Fibroblast of the aortic adventitia (primary cell): ENCODE measurements around the gene KRT73. TPM values are rescaled to one million over a fixed set of nuclear protein-coding genes. Genes with fewer than 3 reads are reported as not detected.

Source experiments
- DNase-seq: peaks from one replicate; pipeline ENCODE4 v3.0.0-alpha.2; 2010; ENCODE audit warnings: low read depth
- H3K4me3 ChIP-seq: 2 replicates; pipeline ENCODE4 v1.5.1; 2011; ENCODE audit warnings: low read depth, mild to moderate bottlenecking, control low read depth, low read length, moderate library complexity
- total RNA-seq: library from RNA; depleted of rRNA; stranded (reverse); fragments of >200 nt; gene quantifications from 2 replicates; pipeline ENCODE4 v1.2.3, GENCODE V29; 2012; ENCODE audit warnings: low replicate concordance
- TF ChIP-seq, protein P1 (sequence below): IDR thresholded peaks from 2 replicates; pipeline ENCODE4 v1.5.1; 2011; ENCODE audit warnings: mild to moderate bottlenecking, low read length, control low read depth, inconsistent platforms; ENCODE audit not compliant: insufficient read depth

The KRT73 gene
- total RNA-seq, 1 donor, result not detected

DNA sequence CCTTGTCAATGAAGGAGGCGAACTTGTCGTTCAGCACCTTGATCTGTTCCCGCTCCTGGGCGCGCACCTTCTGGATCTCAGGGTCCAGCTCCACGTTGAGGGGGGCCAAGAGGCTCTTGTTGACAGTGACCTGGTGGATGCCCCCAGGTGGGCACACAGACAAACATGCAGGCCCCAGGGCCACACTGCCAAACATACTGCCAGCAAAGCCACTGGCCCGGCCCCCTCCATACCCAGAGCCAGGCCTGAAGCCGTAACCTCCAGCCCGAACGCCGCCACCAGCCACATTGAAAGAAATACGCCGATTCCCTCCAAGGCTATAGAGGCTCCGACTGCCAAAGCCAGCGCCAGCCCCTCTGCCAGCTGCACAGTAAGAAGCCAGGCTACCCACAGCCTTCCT is 45.1 kb downstream of the KRT73 start:
- H3K4me3 ChIP-seq, result no peak overlapping the region
- TF ChIP-seq, protein P1, sequence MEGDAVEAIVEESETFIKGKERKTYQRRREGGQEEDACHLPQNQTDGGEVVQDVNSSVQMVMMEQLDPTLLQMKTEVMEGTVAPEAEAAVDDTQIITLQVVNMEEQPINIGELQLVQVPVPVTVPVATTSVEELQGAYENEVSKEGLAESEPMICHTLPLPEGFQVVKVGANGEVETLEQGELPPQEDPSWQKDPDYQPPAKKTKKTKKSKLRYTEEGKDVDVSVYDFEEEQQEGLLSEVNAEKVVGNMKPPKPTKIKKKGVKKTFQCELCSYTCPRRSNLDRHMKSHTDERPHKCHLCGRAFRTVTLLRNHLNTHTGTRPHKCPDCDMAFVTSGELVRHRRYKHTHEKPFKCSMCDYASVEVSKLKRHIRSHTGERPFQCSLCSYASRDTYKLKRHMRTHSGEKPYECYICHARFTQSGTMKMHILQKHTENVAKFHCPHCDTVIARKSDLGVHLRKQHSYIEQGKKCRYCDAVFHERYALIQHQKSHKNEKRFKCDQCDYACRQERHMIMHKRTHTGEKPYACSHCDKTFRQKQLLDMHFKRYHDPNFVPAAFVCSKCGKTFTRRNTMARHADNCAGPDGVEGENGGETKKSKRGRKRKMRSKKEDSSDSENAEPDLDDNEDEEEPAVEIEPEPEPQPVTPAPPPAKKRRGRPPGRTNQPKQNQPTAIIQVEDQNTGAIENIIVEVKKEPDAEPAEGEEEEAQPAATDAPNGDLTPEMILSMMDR, result no peak
- DNase-seq, result no peak

DNA sequence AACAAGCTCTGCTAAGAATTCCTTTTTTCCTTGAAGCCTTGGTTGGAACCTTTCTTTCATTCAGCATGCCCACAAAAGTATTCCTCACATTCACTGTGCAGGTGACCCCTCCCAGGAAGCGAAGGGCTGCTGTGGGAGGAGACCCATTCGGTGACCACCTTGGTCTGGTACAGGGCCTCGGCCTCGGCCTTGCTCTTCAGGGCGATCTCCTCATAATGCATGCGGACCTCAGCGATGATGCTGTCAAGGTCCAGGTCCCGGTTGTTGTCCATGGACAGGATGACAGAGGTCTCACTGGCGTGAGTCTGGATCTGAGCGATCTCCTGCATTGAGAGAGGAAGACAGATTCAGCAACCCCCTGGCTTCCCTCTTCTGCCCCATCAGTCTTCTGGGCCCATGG is 47.8 kb downstream of the KRT73 start:
- DNase-seq, result no peak
- TF ChIP-seq, protein P1, result no peak
- H3K4me3 ChIP-seq, result no peak overlapping the region

DNA sequence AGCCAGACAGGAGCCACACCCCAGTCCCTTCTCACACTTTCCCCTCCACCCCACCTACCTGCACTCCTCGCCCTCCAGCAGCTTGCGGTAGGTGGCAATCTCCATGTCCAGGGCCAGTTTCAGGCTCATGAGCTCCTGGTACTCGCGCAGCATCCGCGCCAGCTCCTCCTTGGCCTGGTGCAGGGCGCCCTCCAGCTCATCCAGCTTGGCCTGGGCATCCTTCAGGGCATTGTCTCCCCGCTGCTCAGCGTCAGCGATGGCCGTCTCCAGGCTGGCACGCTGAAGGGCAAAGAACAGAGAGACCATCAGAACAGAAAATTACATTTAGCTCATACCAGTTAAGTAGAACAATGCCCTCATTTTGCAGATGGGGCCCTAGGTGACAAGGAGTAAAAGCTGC is 50.2 kb downstream of the KRT73 start:
- TF ChIP-seq, protein P1, result no peak
- no peak overlapping the region for H3K4me3 ChIP-seq
- no peak for DNase-seq

DNA sequence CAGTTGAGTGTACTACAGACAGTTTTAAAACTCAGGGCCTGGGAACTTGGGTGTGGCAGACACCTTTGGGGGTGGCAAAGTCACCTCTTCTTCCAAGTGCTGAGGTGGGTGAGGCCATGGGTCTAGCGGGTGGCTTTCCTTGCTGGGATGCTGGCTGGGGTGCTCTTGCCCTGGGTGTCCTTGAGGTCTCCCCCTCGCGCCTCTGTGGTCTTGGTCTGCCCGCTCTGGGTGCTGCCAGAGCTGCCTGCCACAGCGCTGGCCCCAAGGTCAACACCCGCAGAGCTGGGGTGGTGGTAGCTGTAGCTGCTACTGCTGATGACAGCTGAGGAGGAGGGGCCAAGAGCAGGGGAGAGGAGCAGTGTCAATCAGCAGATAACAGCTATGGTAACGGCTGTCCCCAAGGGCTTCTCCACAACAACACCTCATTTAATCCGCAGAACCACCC is 51.5 kb downstream of the KRT73 start:
- H3K4me3 ChIP-seq, result no peak overlapping the region
- no peak for DNase-seq
- TF ChIP-seq, protein P1, result no peak

DNA sequence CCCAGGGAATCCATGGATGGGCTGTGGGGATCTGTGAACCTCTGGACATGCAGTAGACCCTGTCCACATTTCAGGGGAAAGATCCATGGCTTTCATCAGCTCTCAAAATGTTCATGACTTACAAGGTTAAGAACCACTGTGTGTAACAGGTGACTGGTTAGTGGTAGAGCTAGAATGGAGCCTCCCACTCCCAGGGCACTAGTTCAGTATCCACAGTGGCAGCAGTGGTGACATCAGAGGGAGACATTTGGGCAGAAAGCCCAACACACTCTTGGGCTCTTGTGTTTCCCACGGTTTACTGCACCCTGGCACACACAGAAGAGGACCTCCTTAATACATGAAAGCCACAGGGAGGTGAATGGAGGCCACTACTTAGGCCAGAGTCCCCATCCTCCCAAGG is 53.8 kb downstream of the KRT73 start:
- TF ChIP-seq, protein P1, result no peak
- no peak overlapping the region for H3K4me3 ChIP-seq
- no peak for DNase-seq

DNA sequence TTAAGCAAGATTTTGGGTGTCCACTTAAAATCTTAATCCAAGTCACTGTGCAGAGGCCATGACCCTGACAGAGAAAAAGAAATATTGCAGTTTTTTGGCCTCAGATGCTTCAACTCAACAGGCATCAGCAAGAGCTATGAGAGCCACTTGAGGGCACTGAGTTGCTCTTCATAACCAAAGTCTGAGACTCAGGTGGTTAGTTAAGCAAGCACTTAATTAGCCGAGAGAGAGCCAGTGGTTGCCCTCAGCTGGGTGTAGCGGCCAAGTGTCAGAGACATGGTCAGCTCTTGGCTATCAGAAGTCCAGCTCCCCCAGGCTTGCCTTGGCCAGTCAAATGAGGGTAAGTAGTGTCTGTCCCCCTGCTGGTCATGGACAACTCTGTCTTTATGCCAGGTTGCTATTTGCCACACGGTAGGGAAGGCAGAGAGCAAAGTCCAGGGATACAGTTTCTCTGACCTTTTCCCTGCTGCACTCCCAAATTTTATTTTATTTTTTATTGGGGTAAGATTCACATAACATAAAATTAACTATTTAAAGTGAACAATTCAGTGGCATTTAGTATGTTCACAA is 56.4 kb downstream of the KRT73 start:
- H3K4me3 ChIP-seq, result no peak overlapping the region
- TF ChIP-seq, protein P1, result peak; percentile 15
- DNase-seq, result no peak

DNA sequence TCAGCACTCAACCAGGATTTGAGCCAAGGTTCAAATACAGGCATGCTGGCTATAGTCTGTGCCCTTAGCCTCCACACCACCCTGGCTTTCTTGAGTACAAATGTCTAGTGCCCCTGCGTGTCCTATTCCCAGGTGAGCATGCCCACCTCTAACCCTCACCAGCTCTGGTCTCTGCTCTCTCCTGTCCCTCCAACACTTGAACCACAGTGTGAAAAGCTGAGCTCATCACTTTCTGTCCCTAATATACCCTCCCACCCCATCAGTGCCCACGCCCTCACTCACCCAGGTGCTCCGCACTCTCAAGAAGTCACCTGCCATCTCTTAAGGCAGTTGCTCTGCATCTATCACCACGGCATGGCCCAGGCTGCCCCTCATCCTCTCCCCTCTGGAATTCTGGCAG is 58.4 kb downstream of the KRT73 start:
- TF ChIP-seq, protein P1, result no peak
- no peak overlapping the region for H3K4me3 ChIP-seq
- DNase-seq, result no peak
